Measurements from ENCODE around the gene DLG2. TPM values are rescaled to one million over a fixed set of nuclear protein-coding genes. Genes with fewer than 3 reads are reported as not detected.

DLG2 gene
- total RNA-seq, 1 donor from 2014 or later = 0.26 TPM

DNA sequence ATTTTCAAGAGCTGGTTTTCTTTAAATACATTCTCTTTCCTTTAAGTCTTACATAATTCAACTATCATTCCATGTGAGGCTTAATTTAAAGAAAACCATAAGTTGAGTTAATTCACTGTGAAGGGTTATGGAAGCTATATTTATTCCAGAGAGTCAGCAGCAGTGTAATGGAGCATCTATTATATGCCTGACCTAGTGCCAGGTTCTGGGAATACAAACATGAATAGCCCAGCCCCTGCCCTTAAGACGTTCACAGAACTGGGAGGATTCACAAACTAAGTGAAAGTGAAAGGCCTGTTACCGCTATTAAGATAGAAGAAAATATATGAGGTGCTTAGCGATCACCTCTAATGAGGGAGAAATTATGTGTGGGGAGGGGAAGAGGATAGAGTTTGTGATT is 1932.1 kb downstream of the DLG2 start:
- FAIRE-seq (no peak), DNase-seq (ENCODE audit: low read depth) (no peak)
- TF ChIP-seq, protein P1, sequence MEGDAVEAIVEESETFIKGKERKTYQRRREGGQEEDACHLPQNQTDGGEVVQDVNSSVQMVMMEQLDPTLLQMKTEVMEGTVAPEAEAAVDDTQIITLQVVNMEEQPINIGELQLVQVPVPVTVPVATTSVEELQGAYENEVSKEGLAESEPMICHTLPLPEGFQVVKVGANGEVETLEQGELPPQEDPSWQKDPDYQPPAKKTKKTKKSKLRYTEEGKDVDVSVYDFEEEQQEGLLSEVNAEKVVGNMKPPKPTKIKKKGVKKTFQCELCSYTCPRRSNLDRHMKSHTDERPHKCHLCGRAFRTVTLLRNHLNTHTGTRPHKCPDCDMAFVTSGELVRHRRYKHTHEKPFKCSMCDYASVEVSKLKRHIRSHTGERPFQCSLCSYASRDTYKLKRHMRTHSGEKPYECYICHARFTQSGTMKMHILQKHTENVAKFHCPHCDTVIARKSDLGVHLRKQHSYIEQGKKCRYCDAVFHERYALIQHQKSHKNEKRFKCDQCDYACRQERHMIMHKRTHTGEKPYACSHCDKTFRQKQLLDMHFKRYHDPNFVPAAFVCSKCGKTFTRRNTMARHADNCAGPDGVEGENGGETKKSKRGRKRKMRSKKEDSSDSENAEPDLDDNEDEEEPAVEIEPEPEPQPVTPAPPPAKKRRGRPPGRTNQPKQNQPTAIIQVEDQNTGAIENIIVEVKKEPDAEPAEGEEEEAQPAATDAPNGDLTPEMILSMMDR (IDR thresholded peaks at IDR 0.05; ENCODE audit: insufficient read depth, low read length, severe bottlenecking) = no peak
- H3K36me3 ChIP-seq (ENCODE audit: control insufficient read depth, insufficient read depth, low read length) = no peaks in the 10 kb centered on the region
- no peaks in the 10 kb centered on the region for H3K27me3 ChIP-seq (ENCODE audit: control insufficient read depth, insufficient read depth, low read length)
- no peak overlapping the region for H3K4me3 ChIP-seq (ENCODE audit: low read depth, low read length)

DNA sequence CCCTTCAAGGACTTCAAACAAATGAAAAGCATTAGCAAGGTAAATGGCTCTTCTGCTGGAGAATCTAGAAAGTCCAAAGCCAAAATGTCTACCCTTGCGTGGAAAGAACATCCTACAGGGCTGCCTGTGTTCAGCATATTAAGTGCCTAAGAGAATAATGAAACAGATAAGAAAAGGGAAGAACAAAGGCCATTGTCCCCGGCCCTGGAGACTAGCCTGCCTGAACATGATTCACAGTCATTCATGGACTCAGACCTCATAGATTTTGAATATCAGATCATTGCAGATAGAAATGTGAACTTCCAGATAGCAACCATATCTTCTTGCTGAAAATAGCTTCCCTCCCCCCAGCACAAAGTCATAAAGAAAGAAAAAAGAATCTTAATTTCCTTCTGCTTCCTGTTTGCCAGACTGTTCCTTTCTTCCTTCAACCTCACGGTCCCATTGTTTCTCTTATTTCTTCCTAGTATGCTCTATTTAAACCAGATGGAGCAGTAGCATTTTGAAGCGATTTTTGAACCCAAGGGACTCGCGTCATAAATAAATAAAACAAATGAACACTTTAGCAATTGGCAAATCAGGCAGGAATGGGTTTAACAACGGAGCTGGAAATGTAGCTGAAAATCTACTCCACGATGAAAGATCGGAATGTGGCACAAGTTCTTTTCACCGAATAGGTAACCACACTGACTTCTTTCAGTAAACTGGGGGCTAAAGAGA is 1932.8 kb downstream of the DLG2 start:
- DNase-seq (ENCODE audit: low read depth) (no peak), FAIRE-seq (no peak)
- no peak overlapping the region for H3K4me3 ChIP-seq (ENCODE audit: low read depth, low read length)
- TF ChIP-seq, protein P1 (IDR thresholded peaks at IDR 0.05; ENCODE audit: insufficient read depth, low read length, severe bottlenecking) = no peak
- no peaks in the 10 kb centered on the region for H3K27me3 ChIP-seq (ENCODE audit: control insufficient read depth, insufficient read depth, low read length)
- no peaks in the 10 kb centered on the region for H3K36me3 ChIP-seq (ENCODE audit: control insufficient read depth, insufficient read depth, low read length)

DNA sequence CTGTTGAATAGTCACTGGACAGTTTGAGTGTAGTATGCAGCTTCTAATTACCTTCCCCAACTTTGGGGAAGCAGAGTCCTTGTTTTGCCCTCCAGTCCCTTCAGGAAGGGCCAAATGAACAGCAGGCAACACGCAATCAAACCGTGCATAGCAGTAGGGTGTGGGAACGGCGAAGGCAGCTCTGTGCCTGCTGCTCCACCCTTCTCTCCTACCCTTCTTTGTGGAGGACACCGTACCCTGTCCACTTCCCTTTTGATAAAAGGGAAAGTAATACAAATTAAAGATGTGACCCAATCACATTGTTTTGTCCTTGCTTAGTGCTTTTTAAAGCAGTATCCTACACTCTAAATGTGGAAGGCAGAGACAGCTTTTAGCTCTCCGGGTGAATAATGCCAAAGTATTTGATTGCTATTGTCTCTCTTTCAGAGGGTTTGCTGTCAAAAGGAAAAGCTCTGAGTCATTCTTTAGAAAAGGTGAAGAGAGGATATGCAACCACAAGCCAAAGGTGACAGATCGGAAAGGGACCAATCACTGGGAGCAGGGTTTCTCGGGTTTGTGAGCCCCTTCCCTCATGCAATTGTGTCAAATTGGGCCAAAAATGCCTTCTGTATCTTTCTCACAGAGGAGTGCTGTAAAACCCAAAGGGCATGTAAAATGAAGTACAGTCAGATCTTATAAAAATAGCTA is 1933.7 kb downstream of the DLG2 start:
- Histone ChIP-seq H3K36me3 (ENCODE audit: control insufficient read depth, insufficient read depth, low read length) (no peaks in the 10 kb centered on the region), H3K27me3 (ENCODE audit: control insufficient read depth, insufficient read depth, low read length) (no peaks in the 10 kb centered on the region), H3K4me3 (ENCODE audit: low read depth, low read length) (no peak overlapping the region)
- DNase-seq (ENCODE audit: low read depth) = peak; percentile 35
- FAIRE-seq = no peak
- TF ChIP-seq, protein P1 (IDR thresholded peaks at IDR 0.05; ENCODE audit: insufficient read depth, low read length, severe bottlenecking) = no peak

DNA sequence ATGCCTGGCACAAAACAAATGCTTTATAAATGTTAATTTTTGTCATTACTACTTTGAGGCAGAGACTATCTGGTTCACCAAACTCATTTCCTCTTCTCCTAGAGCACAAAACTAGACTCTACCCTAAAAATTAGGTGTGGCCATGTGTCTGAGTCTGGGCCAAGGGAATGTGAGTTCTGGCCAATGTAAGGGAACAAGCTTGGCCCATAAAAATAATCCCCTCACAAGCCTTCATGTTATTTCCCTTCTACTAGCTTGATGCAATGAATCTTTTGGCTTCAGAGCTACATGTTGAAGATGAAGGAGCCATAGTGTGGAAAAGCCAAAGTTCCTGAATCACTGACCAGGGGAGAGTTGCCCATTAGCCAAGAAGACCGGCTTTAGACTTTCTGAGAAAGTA is 1934.5 kb downstream of the DLG2 start:
- TF ChIP-seq, protein P1 (IDR thresholded peaks at IDR 0.05; ENCODE audit: insufficient read depth, low read length, severe bottlenecking) = no peak
- Histone ChIP-seq H3K4me3 (ENCODE audit: low read depth, low read length) (no peak overlapping the region), H3K27me3 (ENCODE audit: control insufficient read depth, insufficient read depth, low read length) (no peaks in the 10 kb centered on the region), H3K36me3 (ENCODE audit: control insufficient read depth, insufficient read depth, low read length) (no peaks in the 10 kb centered on the region)
- DNase-seq (ENCODE audit: low read depth) (no peak), FAIRE-seq (no peak)

DNA sequence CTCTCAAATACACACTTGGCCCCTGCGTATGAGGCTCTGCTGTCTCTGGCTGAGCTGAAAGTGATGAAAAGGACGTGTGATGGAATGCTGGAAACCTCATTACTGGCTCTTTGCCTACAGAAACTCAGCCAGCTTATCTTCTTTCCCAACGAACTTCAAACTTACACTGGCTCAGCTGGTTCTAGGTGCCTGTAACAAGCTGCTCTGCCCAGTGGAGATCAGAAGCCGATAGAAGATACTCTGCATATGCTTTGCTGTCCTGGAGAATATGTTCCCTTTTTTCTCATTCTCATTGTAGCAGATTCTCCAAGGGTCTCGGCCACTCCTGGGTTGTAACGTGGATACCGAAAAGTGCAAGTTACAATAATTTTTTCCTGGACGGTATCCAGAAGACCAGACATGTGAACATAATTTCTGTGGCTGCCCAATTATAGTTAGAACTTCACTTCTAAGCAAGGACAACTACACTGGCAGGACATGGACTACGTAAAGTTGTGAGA is 1935.6 kb downstream of the DLG2 start:
- FAIRE-seq (peak; percentile 36), DNase-seq (ENCODE audit: low read depth) (peak; percentile 18)
- TF ChIP-seq, protein P1 (IDR thresholded peaks at IDR 0.05; ENCODE audit: insufficient read depth, low read length, severe bottlenecking) = no peak
- Histone ChIP-seq H3K36me3 (ENCODE audit: control insufficient read depth, insufficient read depth, low read length) (no peaks in the 10 kb centered on the region), H3K27me3 (ENCODE audit: control insufficient read depth, insufficient read depth, low read length) (no peaks in the 10 kb centered on the region), H3K4me3 (ENCODE audit: low read depth, low read length) (no peak overlapping the region)

Data from bronchial epithelial cell (primary cell).